Activated T-helper 17 cell treated with anti-CD3 and anti-CD28 coated beads, Interleukin-2, amount 50 U/mL, for 72 hours (primary cell): Measurements from ENCODE around the gene HNRNPH3. TPM values are rescaled to one million over a fixed set of nuclear protein-coding genes. Genes with fewer than 3 reads are reported as not detected.
"Not testable (repeated sequence)": the region's sequence is repeated elsewhere in the genome, so short reads cannot be mapped to it uniquely, and the experiment has no call there.

Experiments
- ATAC-seq: fragments of 150-1000 bp; cut with Tn5 transposase; replicated peaks from 2 replicates; pipeline ENCODE4 v1.10.0; 2021; ENCODE audit warnings: mild to moderate bottlenecking, moderate library complexity
- H3K27ac Mint-ChIP-seq: one replicate; pipeline ENCODE4 v1.8.0; 2022; ENCODE audit warnings: mixed read lengths
- H3K27me3 Mint-ChIP-seq: one replicate; pipeline ENCODE4 v1.8.0; 2022; ENCODE audit warnings: mixed read lengths
- H3K36me3 Mint-ChIP-seq: one replicate; pipeline ENCODE4 v1.8.0; 2022; ENCODE audit warnings: low read depth, mild to moderate bottlenecking, mixed read lengths
- H3K4me1 Mint-ChIP-seq: one replicate; pipeline ENCODE4 v1.8.0; 2022; ENCODE audit warnings: mixed read lengths
- H3K4me3 Mint-ChIP-seq: one replicate; pipeline ENCODE4 v1.8.0; 2022; ENCODE audit warnings: mild to moderate bottlenecking, mixed read lengths
- H3K9me3 Mint-ChIP-seq: one replicate; pipeline ENCODE4 v1.8.0; 2022; ENCODE audit warnings: mixed read lengths
- total RNA-seq, 2 donors: library from RNA; stranded (reverse); gene quantifications; one replicate each; pipeline ENCODE4 v1.2.3, GENCODE V29; 2022

The HNRNPH3 gene, protein sequence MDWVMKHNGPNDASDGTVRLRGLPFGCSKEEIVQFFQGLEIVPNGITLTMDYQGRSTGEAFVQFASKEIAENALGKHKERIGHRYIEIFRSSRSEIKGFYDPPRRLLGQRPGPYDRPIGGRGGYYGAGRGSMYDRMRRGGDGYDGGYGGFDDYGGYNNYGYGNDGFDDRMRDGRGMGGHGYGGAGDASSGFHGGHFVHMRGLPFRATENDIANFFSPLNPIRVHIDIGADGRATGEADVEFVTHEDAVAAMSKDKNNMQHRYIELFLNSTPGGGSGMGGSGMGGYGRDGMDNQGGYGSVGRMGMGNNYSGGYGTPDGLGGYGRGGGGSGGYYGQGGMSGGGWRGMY
- total RNA-seq, result 100 to 1,000 TPM; 113 to 133 TPM

DNA sequence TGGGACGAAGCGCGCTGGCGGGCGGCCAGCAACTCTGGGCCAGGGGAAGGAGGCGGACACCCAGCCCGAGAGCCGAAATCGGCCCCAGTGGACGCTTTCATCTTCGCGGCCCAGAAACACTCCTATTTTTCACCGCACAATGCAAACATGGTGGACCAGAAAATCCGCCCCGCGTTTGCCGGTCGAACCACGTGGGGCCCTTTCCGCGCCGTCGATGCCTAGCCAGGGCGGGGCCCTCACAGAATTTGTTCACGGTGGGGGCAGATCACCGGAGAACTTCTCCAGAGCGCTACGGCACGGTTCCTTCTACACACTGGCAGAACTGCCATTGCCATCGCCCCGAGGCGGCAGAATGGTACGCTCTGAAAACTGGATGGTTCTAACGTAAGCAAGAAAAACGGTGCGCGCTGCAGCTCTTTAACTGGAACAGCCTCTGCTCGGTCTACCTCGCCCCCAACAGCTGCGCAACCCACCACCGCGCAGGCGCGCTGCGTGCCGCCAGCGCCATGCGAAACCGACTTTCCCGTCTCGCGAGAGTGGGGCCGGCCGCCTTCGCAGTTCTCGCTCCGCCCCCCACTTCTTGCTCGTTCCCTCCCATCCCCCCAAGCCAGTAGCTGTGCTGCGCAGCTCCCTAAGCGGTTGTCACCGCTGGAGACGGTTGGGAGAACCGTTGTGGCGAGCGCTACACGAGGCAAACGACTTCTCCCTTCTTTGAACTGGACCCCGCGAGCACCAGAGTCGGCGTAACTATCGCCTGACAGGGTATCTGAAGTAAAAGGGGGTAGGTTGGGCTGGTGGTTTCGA, at the start of gene HNRNPH3:
HNRNPH3 (plus strand) TSS at position 610 of the 804 bp plus-strand sequence. CDS start 5,158 bp downstream, outside the sequence.
- Mint-ChIP-seq H3K4me1 (peaks cover 37% of the 10 kb centered on the region), H3K27me3 (no peaks in the 10 kb centered on the region), H3K4me3 (peak within 1 kb of the TSS; percentile 98), H3K27ac (peak within 1 kb of the TSS; percentile 100), H3K9me3 (no peaks in the 10 kb centered on the region), H3K36me3 (peaks cover 55% of the 10 kb centered on the region)
- peak; percentile 87 for ATAC-seq

DNA sequence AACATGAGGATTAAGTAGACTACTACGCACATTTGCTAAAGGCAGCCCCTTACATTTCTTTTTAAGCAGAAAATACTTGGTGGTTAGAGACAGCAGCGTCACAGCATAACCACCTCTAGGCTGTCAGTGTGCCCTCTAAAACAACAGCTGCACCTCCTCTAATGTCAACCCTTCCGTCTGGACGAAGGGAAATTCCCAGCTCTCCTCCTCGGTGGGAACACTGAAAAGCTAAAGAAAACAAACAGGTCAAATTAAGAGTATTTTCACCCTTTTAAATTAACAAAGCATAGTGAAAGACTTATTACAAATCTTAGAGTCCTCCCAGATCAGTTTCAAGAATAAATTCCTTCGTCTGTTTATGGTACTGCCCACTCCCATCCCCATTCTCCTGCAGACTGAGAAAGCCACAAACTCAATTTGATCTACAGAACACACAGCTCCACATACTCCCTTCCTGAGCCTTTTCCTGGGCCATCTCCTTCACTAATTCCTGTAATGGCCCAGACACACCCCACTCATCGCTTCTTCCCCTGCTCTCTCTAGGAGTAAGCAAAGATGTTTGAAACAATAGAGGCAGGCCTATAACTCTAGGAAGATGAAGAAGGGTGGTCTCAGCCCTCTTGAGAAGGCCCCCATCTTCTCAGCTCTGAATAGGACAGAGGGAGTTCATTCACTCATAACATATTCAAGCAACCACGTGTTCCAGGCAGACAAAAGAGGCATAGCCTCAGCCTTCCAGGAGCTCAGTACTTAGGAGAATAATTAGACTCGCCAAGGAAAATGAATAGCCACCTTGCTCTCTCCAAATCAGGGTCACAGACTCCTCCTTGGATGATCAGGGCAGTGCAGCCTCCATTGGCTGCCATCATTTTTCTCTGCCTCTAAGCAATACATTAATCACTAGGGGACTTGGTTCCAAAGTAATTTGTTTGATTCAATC, 47.5 kb upstream of the HNRNPH3 start:
- Mint-ChIP-seq H3K4me1 (no peaks in the 10 kb centered on the region), H3K4me3 (no peak overlapping the region)

DNA sequence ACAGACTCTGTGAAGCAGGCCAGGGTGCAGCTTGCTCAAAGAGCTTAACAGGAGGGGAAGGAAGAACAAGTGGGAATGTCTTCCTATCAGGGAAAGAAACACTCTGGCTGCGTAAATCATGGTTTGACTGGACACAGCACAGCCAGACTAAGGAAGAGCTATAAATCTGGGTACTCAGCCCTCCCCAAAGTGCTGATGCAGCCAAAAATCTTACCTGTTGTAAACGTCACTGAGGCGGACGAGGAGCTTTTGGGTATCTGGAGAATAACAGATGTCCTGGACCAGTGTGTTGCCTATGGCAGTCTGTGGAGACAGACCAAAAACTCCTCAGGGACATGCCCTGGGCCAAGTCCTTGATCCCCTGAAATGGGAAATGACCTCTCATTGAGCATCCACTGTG, 43.1 kb upstream of the HNRNPH3 start:
- no peak overlapping the region for H3K4me3 Mint-ChIP-seq
- H3K9me3 Mint-ChIP-seq, result no peaks in the 10 kb centered on the region
- no peaks in the 10 kb centered on the region for H3K36me3 Mint-ChIP-seq
- H3K27ac Mint-ChIP-seq, result no peak overlapping the region
- H3K27me3 Mint-ChIP-seq, result no peaks in the 10 kb centered on the region
- ATAC-seq, result no peak
- no peaks in the 10 kb centered on the region for H3K4me1 Mint-ChIP-seq

More for the DNA sequence above, 47.5 kb upstream of the HNRNPH3 start:
- Mint-ChIP-seq H3K36me3 (no peaks in the 10 kb centered on the region), H3K27me3 (no peaks in the 10 kb centered on the region), H3K27ac (no peak overlapping the region), H3K9me3 (no peaks in the 10 kb centered on the region)
- ATAC-seq, result no peak

DNA sequence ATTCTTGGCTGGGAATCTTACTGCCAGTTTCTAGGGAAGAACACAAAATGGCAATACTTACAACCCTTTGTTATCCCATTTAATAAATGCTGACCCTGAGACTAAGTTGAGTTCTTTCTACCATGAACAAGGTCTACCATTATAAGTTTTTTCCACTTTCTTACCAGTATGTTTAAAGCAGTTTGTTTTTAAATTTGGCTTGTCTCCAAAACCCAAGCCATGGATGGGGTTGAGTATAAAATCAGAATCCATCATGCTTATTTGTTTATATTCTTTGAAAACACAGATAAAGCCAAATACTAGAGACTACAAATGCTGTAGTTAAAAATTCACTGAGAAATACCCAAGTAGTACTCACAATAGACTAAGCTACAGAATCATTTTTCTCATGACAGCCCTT, 41.1 kb upstream of the HNRNPH3 start:
- H3K27me3 Mint-ChIP-seq, result no peaks in the 10 kb centered on the region

DNA sequence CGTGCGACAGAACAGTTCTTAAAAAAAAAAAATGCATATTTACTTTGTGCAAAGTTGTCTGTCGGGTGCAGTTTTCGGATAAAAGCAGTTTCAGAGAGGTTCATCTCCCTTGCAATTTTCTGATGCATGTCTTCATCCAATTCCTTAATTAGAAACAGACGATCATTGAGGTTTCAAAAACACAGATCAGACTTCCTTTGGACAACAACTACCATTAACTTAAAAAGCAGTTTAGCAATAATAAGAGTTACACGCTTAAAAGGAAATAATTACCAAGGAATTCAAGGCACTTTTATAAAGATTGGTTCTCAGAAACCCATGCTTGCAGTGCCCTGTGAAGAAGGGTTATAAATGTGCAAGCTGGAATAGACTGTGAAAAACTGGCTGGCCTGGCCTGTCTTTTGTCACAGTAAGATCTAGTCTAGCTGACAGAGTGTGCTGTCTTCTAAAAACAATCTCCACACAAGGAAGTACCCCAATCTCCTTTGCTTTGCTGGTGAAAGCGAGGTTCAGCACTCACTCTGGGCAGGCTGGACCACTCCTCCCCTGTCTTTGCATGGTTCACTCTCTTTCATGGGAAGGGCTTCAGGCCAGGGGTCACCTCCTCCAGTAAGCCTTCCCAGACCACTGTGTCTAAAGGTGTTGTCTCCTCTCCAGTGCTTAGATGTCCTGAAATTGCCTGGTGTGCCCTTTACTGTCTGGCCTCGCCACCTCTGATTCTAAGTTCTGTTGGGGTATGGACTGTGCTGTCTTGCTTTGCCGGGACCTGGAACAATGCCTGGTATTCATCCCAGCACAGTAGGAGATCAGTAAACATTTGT, 34.8 kb upstream of the HNRNPH3 start:
- ATAC-seq, result no peak
- no peaks in the 10 kb centered on the region for H3K27me3 Mint-ChIP-seq
- no peaks in the 10 kb centered on the region for H3K4me1 Mint-ChIP-seq
- H3K36me3 Mint-ChIP-seq, result no peaks in the 10 kb centered on the region
- H3K9me3 Mint-ChIP-seq, result no peaks in the 10 kb centered on the region
- H3K27ac Mint-ChIP-seq, result no peak overlapping the region
- no peak overlapping the region for H3K4me3 Mint-ChIP-seq

More for the DNA sequence above, 41.1 kb upstream of the HNRNPH3 start:
- no peak for ATAC-seq
- no peaks in the 10 kb centered on the region for H3K36me3 Mint-ChIP-seq
- H3K27ac Mint-ChIP-seq, result no peak overlapping the region
- no peaks in the 10 kb centered on the region for H3K9me3 Mint-ChIP-seq
- H3K4me1 Mint-ChIP-seq, result no peaks in the 10 kb centered on the region
- no peak overlapping the region for H3K4me3 Mint-ChIP-seq

DNA sequence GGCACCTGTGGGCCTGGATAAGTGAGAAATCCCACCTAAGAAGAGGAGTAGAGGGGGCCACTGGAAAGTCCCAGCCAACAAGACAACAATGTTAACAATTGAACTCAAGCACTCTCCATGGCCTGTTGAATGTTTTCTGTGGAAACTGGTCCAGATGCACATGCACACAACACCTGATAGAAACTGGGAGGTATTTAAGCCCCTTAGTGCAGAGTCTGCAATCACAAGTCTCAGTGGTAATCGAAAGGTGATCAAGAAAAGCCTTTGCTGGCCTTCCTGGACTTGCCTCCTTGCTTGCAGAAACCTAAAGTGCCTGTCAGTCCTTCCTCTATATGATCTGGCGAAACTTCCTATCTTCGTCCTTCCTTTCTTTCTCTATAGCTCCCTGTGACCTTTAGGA, 30.6 kb upstream of the HNRNPH3 start:
- no peaks in the 10 kb centered on the region for H3K9me3 Mint-ChIP-seq
- no peak for ATAC-seq
- H3K4me1 Mint-ChIP-seq, result no peaks in the 10 kb centered on the region
- H3K36me3 Mint-ChIP-seq, result no peaks in the 10 kb centered on the region
- no peaks in the 10 kb centered on the region for H3K27me3 Mint-ChIP-seq
- H3K4me3 Mint-ChIP-seq, result no peak overlapping the region
- H3K27ac Mint-ChIP-seq, result no peak overlapping the region

DNA sequence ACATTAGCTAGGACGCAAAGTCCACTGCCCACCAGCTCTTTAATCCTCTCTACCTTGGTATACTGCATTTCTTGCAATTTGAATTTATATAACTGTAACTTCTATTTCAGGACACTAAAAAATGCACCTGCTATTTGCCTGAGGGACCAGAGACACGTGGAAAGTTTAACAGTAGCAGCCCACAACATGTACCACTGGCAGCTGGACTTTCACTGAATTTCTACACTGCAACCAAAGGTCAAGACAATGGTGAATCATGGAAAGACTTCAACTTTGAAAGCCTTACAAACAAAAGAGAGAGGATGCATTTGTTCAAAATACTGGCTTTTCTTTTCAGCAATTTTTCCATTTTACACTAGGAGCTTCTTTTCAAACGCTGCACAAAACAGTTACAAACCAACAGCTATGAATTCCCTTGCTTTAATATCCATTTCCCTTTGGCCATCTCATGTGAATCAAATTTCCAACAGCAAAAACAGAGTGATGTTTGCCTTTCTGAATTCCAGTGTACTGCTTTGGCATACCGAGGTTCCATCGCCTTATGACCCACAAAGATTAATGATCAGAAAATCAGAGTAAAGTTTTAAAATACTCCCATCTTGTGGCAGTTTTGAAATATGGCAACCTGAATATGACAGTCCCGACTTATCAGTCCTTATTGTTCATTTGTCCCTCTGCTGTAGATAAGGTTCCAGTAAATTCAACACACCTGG, 29.9 kb upstream of the HNRNPH3 start:
- no peaks in the 10 kb centered on the region for H3K9me3 Mint-ChIP-seq
- H3K27me3 Mint-ChIP-seq, result no peaks in the 10 kb centered on the region
- ATAC-seq, result no peak

DNA sequence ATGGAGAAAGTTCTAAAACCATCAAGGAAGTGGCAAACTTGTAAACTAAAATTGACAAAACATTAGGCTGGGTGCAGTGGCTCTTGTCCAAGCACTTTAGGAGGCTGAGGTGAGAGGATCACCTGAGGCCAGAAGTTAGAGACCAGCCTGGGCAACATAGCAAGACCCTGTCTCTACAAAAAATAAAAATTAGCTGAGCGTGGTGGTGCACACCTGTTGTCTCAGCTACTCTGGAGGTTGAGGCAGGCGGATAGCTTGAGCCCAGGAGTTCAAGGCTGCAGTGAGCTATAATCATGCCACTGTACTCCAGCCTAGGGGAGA, 29.4 kb upstream of the HNRNPH3 start:
- Mint-ChIP-seq H3K4me1 (no peaks in the 10 kb centered on the region), H3K27ac (no peak overlapping the region), H3K4me3 (no peak overlapping the region), H3K36me3 (no peaks in the 10 kb centered on the region), H3K9me3 (no peaks in the 10 kb centered on the region), H3K27me3 (no peaks in the 10 kb centered on the region)
- no peak for ATAC-seq

More for the DNA sequence above, 29.9 kb upstream of the HNRNPH3 start:
- no peak overlapping the region for H3K4me3 Mint-ChIP-seq
- H3K27ac Mint-ChIP-seq, result no peak overlapping the region
- no peaks in the 10 kb centered on the region for H3K4me1 Mint-ChIP-seq
- H3K36me3 Mint-ChIP-seq, result no peaks in the 10 kb centered on the region

DNA sequence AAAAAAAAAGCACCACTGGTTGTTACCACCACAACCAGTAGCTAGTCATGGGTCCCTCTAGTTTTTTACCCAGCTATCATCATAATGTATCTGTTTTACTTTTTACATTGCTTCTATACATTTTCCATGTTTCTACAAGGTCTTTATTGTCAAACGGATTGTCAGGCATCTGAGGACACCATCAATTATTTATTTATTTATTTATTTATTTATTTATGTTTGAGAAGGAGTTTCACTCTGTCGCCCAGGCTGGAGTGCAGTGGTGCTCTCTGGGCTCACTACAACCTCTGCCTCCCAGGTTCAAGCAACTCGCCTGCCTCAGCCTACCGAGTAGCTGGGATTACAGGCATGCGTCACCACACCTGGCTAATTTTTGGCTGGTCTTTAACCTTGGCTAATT, 29.0 kb upstream of the HNRNPH3 start:
- Mint-ChIP-seq H3K4me3 (no peak overlapping the region), H3K27ac (no peak overlapping the region), H3K36me3 (no peaks in the 10 kb centered on the region), H3K27me3 (no peaks in the 10 kb centered on the region), H3K9me3 (no peaks in the 10 kb centered on the region), H3K4me1 (no peaks in the 10 kb centered on the region)
- no peak for ATAC-seq

DNA sequence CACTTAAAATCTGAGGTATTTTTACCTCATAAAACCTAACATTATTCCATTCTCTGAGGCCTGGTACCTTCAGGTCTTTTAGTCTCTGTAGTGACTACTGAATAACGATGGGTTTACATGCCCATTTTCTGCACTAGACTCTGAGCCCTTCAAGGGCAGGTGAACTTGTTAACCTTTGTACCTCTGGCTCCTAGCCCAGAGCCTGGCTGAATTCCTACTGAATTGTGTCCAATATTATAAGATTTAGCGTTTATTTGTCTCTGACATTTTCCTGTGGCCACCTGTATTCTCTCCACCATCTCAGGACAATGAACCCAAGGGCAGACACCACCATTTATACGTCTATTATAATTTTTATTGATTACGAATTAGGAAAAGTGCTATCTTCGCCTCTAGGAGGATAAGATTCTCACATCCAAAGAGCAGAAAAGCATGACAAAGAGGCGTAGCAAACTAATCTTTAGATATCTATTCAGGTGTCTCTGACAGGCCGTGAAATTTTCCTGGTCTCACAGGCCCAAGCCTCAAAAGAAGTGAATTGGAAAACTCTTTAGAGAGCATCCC, 27.9 kb upstream of the HNRNPH3 start:
- ATAC-seq, result no peak
- H3K4me3 Mint-ChIP-seq, result no peak overlapping the region

DNA sequence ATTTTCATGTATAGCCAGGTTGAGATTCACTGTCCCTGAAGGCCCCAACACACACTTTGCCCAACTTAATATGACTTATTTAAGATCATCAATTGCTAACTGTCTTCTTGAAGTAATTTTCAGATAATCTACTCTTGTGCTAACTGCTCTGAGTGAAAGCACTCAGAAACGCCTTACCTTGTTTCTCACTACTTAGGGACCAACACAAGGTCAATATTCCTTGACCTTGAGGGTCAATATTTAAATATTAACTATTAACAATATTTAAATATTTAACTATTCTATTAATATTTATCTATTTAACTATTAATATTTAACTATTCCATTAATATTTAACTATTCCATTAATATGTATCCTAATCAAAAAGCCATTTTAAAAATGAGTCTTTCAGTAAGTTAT, 26.0 kb upstream of the HNRNPH3 start:
- H3K27me3 Mint-ChIP-seq, result no peaks in the 10 kb centered on the region
- no peak overlapping the region for H3K27ac Mint-ChIP-seq
- H3K4me1 Mint-ChIP-seq, result no peaks in the 10 kb centered on the region
- no peaks in the 10 kb centered on the region for H3K9me3 Mint-ChIP-seq
- ATAC-seq, result no peak
- H3K36me3 Mint-ChIP-seq, result no peaks in the 10 kb centered on the region
- H3K4me3 Mint-ChIP-seq, result no peak overlapping the region

More for the DNA sequence above, 27.9 kb upstream of the HNRNPH3 start:
- Mint-ChIP-seq H3K4me1 (no peaks in the 10 kb centered on the region), H3K36me3 (no peaks in the 10 kb centered on the region), H3K9me3 (no peaks in the 10 kb centered on the region), H3K27me3 (no peaks in the 10 kb centered on the region), H3K27ac (no peak overlapping the region)

DNA sequence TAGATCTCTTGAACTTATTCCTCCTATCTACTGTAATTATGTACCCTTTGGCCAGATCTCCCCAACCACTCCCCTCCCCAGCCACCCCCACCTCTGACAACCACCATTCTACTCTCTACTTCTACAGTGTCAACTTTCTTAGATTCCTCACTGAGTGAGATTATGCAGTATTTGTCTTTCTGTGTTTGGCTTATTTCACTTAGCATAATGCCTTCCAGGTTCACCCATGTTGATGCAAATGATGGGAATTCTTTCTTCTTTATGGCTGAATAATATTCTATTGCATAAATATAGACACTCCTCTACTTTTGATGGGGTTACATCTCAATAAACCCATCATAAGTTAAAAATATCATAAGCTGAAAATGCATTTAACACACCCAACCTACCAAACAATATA, 21.3 kb upstream of the HNRNPH3 start:
- H3K27me3 Mint-ChIP-seq, result no peaks in the 10 kb centered on the region
- no peaks in the 10 kb centered on the region for H3K9me3 Mint-ChIP-seq
- ATAC-seq, result no peak
- H3K4me3 Mint-ChIP-seq, result no peak overlapping the region
- no peaks in the 10 kb centered on the region for H3K4me1 Mint-ChIP-seq
- H3K36me3 Mint-ChIP-seq, result no peaks in the 10 kb centered on the region
- no peak overlapping the region for H3K27ac Mint-ChIP-seq

DNA sequence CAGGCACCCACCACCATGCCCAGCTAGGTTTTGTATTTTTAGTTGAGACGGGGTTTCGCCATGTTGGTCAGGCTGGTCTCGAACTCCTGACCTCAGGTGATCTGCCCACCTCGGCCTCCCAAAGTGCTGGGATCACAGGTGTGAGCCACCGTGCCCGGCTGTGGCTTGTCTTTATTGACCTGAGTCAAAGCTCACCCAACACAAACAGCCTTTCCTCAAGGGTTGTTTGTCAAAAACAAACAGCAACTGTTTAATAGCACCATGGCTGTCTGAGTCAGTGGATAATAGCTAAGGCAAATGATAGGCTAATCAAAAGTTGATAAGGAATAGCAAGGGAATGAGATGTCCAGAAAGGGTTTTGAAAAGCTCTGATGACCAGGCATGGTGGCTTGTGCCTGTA, 16.9 kb upstream of the HNRNPH3 start:
- H3K4me3 Mint-ChIP-seq, H3K27ac Mint-ChIP-seq, H3K27me3 Mint-ChIP-seq, H3K9me3 Mint-ChIP-seq, H3K4me1 Mint-ChIP-seq, H3K36me3 Mint-ChIP-seq, ATAC-seq: not testable (repeated sequence)
